HG03095 (cell line): ENCODE data around the gene PTPRN2.
"Not testable (repeated sequence)": the region's sequence is repeated elsewhere in the genome, so short reads cannot be mapped to it uniquely, and the experiment has no call there.

ENCODE experiments used
- ATAC-seq: cut with Tn5 transposase; IDR thresholded peaks from one replicate; pipeline ENCODE4 v1.9.1; 2021; ENCODE audit warnings: moderate library complexity; ENCODE audit not compliant: unreplicated experiment

PTPRN2 gene

GRCh38 chr7:158314394-158314793 is 273.2 kb downstream of the PTPRN2 start:
- no peak for ATAC-seq

GRCh38 chr7:158313931-158314330 is 273.7 kb downstream of the PTPRN2 start:
- no peak for ATAC-seq

- ATAC-seq, result no peak
Observed at GRCh38 chr7:158312789-158313188, 274.8 kb downstream of the PTPRN2 start.

GRCh38 chr7:158311791-158312190 is 275.8 kb downstream of the PTPRN2 start:
- no peak for ATAC-seq

- ATAC-seq, result no peak
Observed at GRCh38 chr7:158310924-158311666, 276.5 kb downstream of the PTPRN2 start.

GRCh38 chr7:158309868-158310763 is 277.5 kb downstream of the PTPRN2 start:
- no peak for ATAC-seq

GRCh38 chr7:158308001-158308400 is 279.6 kb downstream of the PTPRN2 start:
- no peak for ATAC-seq

- ATAC-seq, result not testable (repeated sequence)
Observed at GRCh38 chr7:158304072-158304471, 283.6 kb downstream of the PTPRN2 start.

GRCh38 chr7:158303121-158303520 is 284.5 kb downstream of the PTPRN2 start:
- ATAC-seq, result no peak

GRCh38 chr7:158302274-158303070 is 285.2 kb downstream of the PTPRN2 start:
- no peak for ATAC-seq

GRCh38 chr7:158301207-158301606 is 286.4 kb downstream of the PTPRN2 start:
- ATAC-seq, result no peak

- ATAC-seq, result no peak
Observed at GRCh38 chr7:158300427-158300826, 287.2 kb downstream of the PTPRN2 start.

- ATAC-seq, result no peak
Observed at GRCh38 chr7:158299607-158300006, 288.0 kb downstream of the PTPRN2 start.

GRCh38 chr7:158296798-158297104 is 290.9 kb downstream of the PTPRN2 start:
- no peak for ATAC-seq

GRCh38 chr7:158295966-158296797 is 291.4 kb downstream of the PTPRN2 start:
- ATAC-seq, result no peak

GRCh38 chr7:158294468-158295215 is 293.0 kb downstream of the PTPRN2 start:
- not testable (repeated sequence) for ATAC-seq

- no peak for ATAC-seq
Observed at GRCh38 chr7:158292948-158293347, 294.7 kb downstream of the PTPRN2 start.

GRCh38 chr7:158291998-158292397 is 295.6 kb downstream of the PTPRN2 start:
- ATAC-seq, result no peak

- ATAC-seq, result no peak
Observed at GRCh38 chr7:158289761-158290523, 297.7 kb downstream of the PTPRN2 start.
